ENCODE measurements around the gene TRAF3.

The TRAF3 gene

DNA sequence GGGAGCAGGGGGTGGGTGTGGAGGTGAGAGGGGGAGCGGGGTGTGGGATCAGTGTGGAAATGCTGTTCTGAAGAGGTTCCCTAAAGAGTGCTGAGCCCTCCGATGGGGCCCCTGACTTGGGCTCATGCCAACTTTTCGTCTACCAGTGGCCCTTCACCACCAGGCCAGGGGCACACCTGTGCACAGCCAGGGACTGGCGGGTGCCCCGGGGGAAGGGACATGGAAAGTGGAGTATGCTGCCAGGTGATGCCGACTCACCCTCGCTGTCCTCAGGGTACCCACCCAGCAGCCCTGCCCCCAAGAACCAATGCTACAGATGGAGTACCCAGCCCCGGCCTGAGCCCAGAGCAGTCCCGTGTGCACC lies 171.4 kb downstream of the TRAF3 start:
- Histone ChIP-seq H3K79me2 (ENCODE audit: control insufficient read depth, insufficient read depth, low read length) (no peaks in the 10 kb centered on the region), H3K4me1 (ENCODE audit: control insufficient read depth, low read depth, low read length) (no peaks in the 10 kb centered on the region), H3K36me3 (ENCODE audit: control insufficient read depth, insufficient read depth, low read length) (peaks cover 18% of the 10 kb centered on the region), H3K27me3 (ENCODE audit: insufficient read depth, low read length, poor library complexity) (no peaks in the 10 kb centered on the region), H3K79me1 (ENCODE audit: low read length) (no peaks in the 10 kb centered on the region), H3K4me2 (ENCODE audit: low read length) (no peak overlapping the region), H3K9ac (ENCODE audit: low read length) (no peak overlapping the region), H2AK5ac (ENCODE audit: low read length) (no peak overlapping the region), H3K27ac (ENCODE audit: low read depth, low read length) (no peak overlapping the region), H4K8ac (ENCODE audit: low read depth, low read length) (no peak overlapping the region), H2BK120ac (ENCODE audit: low read depth, low read length) (no peak overlapping the region), H2BK5ac (ENCODE audit: low read length) (no peak overlapping the region), H4K5ac (ENCODE audit: low read length) (no peak overlapping the region), H3K23ac (ENCODE audit: low read length) (no peak overlapping the region), H2BK15ac (replicated peaks; ENCODE audit: low read depth) (no peak overlapping the region), H3K56ac (ENCODE audit: low read length) (no peak overlapping the region), H3K4me3 (ENCODE audit: low read length) (no peak overlapping the region), H3K18ac (ENCODE audit: low read length) (no peak overlapping the region), H3K4ac (ENCODE audit: low read depth, low read length) (no peak overlapping the region)
- WGBS (ENCODE audit: extremely low coverage, insufficient coverage, low lambda C conversion rate), result no CpG with 5 or more reads among the region's 9 CpGs
- no peak for DNase-seq

GRCh38 chr14:102949062-102949800 lies 172.0 kb downstream of the TRAF3 start:
- Histone ChIP-seq H3K36me3 (ENCODE audit: control insufficient read depth, insufficient read depth, low read length) (peaks cover 20% of the 10 kb centered on the region), H3K27ac (ENCODE audit: low read depth, low read length) (no peak overlapping the region), H3K23ac (ENCODE audit: low read length) (no peak overlapping the region), H4K5ac (ENCODE audit: low read length) (no peak overlapping the region), H3K18ac (ENCODE audit: low read length) (no peak overlapping the region), H2BK120ac (ENCODE audit: low read depth, low read length) (no peak overlapping the region), H3K4ac (ENCODE audit: low read depth, low read length) (no peak overlapping the region), H2AK5ac (ENCODE audit: low read length) (no peak overlapping the region), H3K79me1 (ENCODE audit: low read length) (no peaks in the 10 kb centered on the region), H2BK15ac (replicated peaks; ENCODE audit: low read depth) (no peak overlapping the region), H3K27me3 (ENCODE audit: insufficient read depth, low read length, poor library complexity) (no peaks in the 10 kb centered on the region), H2BK5ac (ENCODE audit: low read length) (no peak overlapping the region), H3K9ac (ENCODE audit: low read length) (no peak overlapping the region), H4K8ac (ENCODE audit: low read depth, low read length) (no peak overlapping the region), H3K4me1 (ENCODE audit: control insufficient read depth, low read depth, low read length) (no peaks in the 10 kb centered on the region), H3K56ac (ENCODE audit: low read length) (no peak overlapping the region), H3K4me2 (ENCODE audit: low read length) (no peak overlapping the region), H3K4me3 (ENCODE audit: low read length) (no peak overlapping the region), H3K79me2 (ENCODE audit: control insufficient read depth, insufficient read depth, low read length) (no peaks in the 10 kb centered on the region)
- no CpG with 5 or more reads among the region's 28 CpGs for WGBS (ENCODE audit: extremely low coverage, insufficient coverage, low lambda C conversion rate)
- DNase-seq, result peak; percentile 27

- Histone ChIP-seq H3K36me3 (ENCODE audit: control insufficient read depth, insufficient read depth, low read length) (peaks cover 20% of the 10 kb centered on the region), H4K5ac (ENCODE audit: low read length) (no peak overlapping the region)
These were observed 172.7 kb downstream of the TRAF3 start for GRCh38 chr14:102949801-102950451.

GRCh38 chr14:102951034-102951433 lies 173.8 kb downstream of the TRAF3 start:
- H3K27ac ChIP-seq (ENCODE audit: low read depth, low read length), result no peak overlapping the region
- H2BK5ac ChIP-seq (ENCODE audit: low read length), result no peak overlapping the region
- no peak overlapping the region for H3K4me2 ChIP-seq (ENCODE audit: low read length)
- no peaks in the 10 kb centered on the region for H3K79me1 ChIP-seq (ENCODE audit: low read length)
- no CpG with 5 or more reads among the region's 10 CpGs for WGBS (ENCODE audit: extremely low coverage, insufficient coverage, low lambda C conversion rate)
- H3K79me2 ChIP-seq (ENCODE audit: control insufficient read depth, insufficient read depth, low read length), result no peaks in the 10 kb centered on the region
- no peak overlapping the region for H3K9ac ChIP-seq (ENCODE audit: low read length)
- no peak for DNase-seq
- no peak overlapping the region for H3K23ac ChIP-seq (ENCODE audit: low read length)
- no peak overlapping the region for H3K56ac ChIP-seq (ENCODE audit: low read length)
- peaks cover 15% of the 10 kb centered on the region for H3K36me3 ChIP-seq (ENCODE audit: control insufficient read depth, insufficient read depth, low read length)
- no peak overlapping the region for H4K8ac ChIP-seq (ENCODE audit: low read depth, low read length)
- H4K5ac ChIP-seq (ENCODE audit: low read length), result no peak overlapping the region
- no peak overlapping the region for H3K4me3 ChIP-seq (ENCODE audit: low read length)
- peaks cover 3% of the 10 kb centered on the region for H3K4me1 ChIP-seq (ENCODE audit: control insufficient read depth, low read depth, low read length)
- H2BK15ac ChIP-seq (replicated peaks; ENCODE audit: low read depth), result no peak overlapping the region
- no peak overlapping the region for H3K4ac ChIP-seq (ENCODE audit: low read depth, low read length)
- no peak overlapping the region for H2AK5ac ChIP-seq (ENCODE audit: low read length)
- no peak overlapping the region for H3K18ac ChIP-seq (ENCODE audit: low read length)
- no peaks in the 10 kb centered on the region for H3K27me3 ChIP-seq (ENCODE audit: insufficient read depth, low read length, poor library complexity)
- H2BK120ac ChIP-seq (ENCODE audit: low read depth, low read length), result no peak overlapping the region

More at GRCh38 chr14:102949801-102950451, 172.7 kb downstream of the TRAF3 start:
- Histone ChIP-seq H4K8ac (ENCODE audit: low read depth, low read length) (no peak overlapping the region), H3K18ac (ENCODE audit: low read length) (no peak overlapping the region), H3K27ac (ENCODE audit: low read depth, low read length) (no peak overlapping the region), H2AK5ac (ENCODE audit: low read length) (no peak overlapping the region), H3K4me3 (ENCODE audit: low read length) (no peak overlapping the region), H3K56ac (ENCODE audit: low read length) (no peak overlapping the region), H3K9ac (ENCODE audit: low read length) (no peak overlapping the region), H2BK15ac (replicated peaks; ENCODE audit: low read depth) (no peak overlapping the region), H2BK120ac (ENCODE audit: low read depth, low read length) (no peak overlapping the region), H2BK5ac (ENCODE audit: low read length) (no peak overlapping the region), H3K23ac (ENCODE audit: low read length) (no peak overlapping the region), H3K79me1 (ENCODE audit: low read length) (no peaks in the 10 kb centered on the region), H3K79me2 (ENCODE audit: control insufficient read depth, insufficient read depth, low read length) (no peaks in the 10 kb centered on the region), H3K4ac (ENCODE audit: low read depth, low read length) (no peak overlapping the region), H3K4me1 (ENCODE audit: control insufficient read depth, low read depth, low read length) (no peaks in the 10 kb centered on the region), H3K27me3 (ENCODE audit: insufficient read depth, low read length, poor library complexity) (no peaks in the 10 kb centered on the region), H3K4me2 (ENCODE audit: low read length) (no peak overlapping the region)
- no CpG with 5 or more reads among the region's 23 CpGs for WGBS (ENCODE audit: extremely low coverage, insufficient coverage, low lambda C conversion rate)
- no peak for DNase-seq

DNA sequence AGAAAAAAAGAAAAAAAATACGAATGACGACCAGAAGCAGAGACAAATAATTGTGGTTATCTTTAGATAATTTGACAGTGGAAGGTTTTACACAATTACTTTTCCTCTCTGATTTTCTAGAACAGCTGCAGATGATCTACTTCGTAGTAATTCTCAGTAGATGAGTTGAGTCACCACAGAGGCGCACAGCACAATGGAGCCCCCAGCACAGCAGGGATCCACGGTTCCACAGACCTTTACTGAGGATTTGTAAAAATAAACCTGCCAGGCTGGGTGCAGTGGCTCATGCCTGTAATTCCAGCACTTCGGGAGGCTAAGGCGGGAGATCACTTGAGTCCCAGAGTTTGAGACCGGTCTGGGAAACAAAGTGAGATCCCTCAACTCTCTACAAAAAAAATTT lies 174.6 kb downstream of the TRAF3 start:
- DNase-seq, result no peak
- Histone ChIP-seq H3K79me2 (ENCODE audit: control insufficient read depth, insufficient read depth, low read length) (no peaks in the 10 kb centered on the region), H3K27me3 (ENCODE audit: insufficient read depth, low read length, poor library complexity) (no peaks in the 10 kb centered on the region), H4K8ac (ENCODE audit: low read depth, low read length) (no peak overlapping the region), H3K9ac (ENCODE audit: low read length) (no peak overlapping the region), H3K4me2 (ENCODE audit: low read length) (no peak overlapping the region), H3K18ac (ENCODE audit: low read length) (no peak overlapping the region), H3K4ac (ENCODE audit: low read depth, low read length) (no peak overlapping the region), H3K4me1 (ENCODE audit: control insufficient read depth, low read depth, low read length) (peaks cover 3% of the 10 kb centered on the region), H2BK15ac (replicated peaks; ENCODE audit: low read depth) (no peak overlapping the region), H2AK5ac (ENCODE audit: low read length) (no peak overlapping the region), H3K56ac (ENCODE audit: low read length) (no peak overlapping the region), H3K36me3 (ENCODE audit: control insufficient read depth, insufficient read depth, low read length) (peaks cover 15% of the 10 kb centered on the region), H3K79me1 (ENCODE audit: low read length) (no peaks in the 10 kb centered on the region), H2BK5ac (ENCODE audit: low read length) (no peak overlapping the region), H4K5ac (ENCODE audit: low read length) (no peak overlapping the region), H3K4me3 (ENCODE audit: low read length) (no peak overlapping the region), H3K27ac (ENCODE audit: low read depth, low read length) (no peak overlapping the region), H2BK120ac (ENCODE audit: low read depth, low read length) (no peak overlapping the region), H3K23ac (ENCODE audit: low read length) (no peak overlapping the region)
- no CpG with 5 or more reads among the region's 8 CpGs for WGBS (ENCODE audit: extremely low coverage, insufficient coverage, low lambda C conversion rate)
